ENCODE measurements around the gene ACMSD.

- TF ChIP-seq CTCF (conservative IDR thresholded peaks at IDR 0.05; ENCODE audit: low read length) (peak; percentile 80), EZH2phosphoT487 (IDR thresholded peaks at IDR 0.05; ENCODE audit: borderline replicate concordance, low read depth, low read length) (no peak)
These were observed 59.5 kb downstream of the ACMSD start for GRCh38 chr2:134897932-134898331.

All from OCI-LY7 (cell line).